HG02870 (cell line): ENCODE measurements around the gene PRR33.
"Not testable (repeated sequence)": the region's sequence is repeated elsewhere in the genome, so short reads cannot be mapped to it uniquely, and the experiment has no call there.

ENCODE experiments used
- ATAC-seq: cut with Tn5 transposase; IDR thresholded peaks from one replicate; pipeline ENCODE4 v1.9.1; 2021; ENCODE audit warnings: mild to moderate bottlenecking, moderate library complexity; ENCODE audit not compliant: unreplicated experiment

Gene PRR33

DNA sequence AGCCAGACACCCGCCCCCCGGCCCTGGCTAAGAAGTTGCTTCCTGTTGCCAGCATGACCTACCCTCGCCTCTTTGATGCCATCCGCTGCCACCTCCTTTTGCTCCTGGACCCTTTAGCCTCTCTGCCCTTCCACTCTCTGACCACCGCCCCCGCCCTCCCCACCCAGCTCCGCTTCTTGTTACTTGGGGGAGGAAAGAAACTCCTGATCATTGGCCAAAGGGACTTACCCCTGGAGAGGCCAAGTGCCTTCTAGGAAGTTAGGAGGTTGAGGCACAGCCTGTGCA, at the start of gene PRR33:
TSS of gene PRR33 (minus strand) at position 65 of the 285 bp plus-strand sequence. CDS start 1,311 bp downstream, outside the sequence.
- ATAC-seq = no peak

DNA sequence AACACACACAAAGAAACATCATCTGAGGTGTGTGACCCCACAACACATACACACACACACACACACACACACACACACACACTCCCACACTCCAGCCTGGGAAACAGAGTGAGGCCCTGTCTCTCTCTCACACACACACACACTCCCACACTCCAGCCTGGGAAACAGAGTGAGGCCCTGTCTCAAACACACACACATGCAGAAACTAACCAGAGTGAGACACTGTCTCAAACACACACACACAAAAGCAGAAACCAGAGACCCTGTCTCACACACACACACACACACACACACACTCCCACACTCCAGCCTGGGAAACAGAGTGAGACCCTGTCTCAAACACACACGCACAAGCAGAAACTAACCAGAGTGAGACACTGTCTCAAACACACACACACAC, 48.1 kb upstream of the PRR33 start:
- not testable (repeated sequence) for ATAC-seq

DNA sequence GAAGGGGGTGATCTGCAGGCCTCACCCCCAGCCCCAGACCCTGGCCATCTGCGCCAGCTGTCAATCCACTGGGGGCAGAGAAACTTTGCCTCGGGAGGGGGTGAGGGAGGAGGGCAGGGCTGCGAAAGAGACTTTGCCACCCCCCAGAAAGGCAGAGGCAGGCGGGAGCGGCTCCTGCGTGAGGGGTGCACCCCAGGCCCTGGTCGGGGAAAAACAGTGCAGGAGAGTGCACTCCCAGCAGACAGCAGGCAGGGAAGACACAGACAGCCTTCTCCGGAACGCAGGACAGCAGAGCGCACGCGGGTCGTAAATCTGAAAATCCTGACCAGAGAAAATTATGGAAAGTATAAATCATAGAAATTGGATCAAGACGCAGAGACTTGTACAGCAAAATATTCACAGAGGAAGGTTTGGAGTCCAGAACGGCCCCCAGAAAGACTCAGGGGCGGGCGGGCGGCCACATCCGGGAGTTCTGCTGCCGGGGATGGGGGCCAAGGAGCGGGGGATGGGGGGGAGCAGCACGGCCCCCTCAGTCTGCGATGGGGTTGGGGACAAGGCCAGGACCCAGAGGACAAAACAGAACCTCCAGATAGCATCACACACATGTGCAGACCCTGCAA, 47.4 kb upstream of the PRR33 start:
- ATAC-seq = no peak

DNA sequence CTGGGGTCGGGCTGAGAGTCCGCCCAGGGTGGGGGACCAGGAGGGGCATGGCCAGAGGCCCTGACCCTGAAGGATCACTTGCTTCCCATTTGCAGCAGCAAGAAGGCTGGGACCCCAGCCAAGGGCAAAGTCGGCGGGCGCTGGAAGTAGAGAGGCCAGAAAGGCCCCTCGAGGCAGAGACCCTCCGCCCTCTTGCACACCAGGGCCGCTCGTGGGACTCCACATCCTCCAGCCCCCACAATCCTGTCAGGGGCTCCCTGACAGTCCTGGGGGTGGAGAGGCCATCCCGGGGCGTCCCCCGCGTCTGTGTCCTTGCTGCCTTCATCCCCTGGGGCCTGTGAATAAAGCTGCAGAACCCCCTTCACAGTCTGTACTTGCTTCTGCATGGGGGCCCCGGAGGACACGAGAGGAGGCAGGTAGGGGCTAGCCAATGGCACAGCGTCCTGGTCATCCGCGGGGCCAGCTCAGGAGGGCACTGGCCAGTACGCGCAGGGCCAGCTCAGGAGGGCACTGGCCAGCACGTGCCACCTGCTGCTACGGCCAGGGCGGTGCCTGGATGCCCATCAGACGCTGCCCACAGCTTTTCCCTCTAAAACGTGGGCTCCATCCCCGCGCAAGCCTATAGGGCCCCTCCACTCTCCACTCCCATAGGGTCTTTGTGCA, 46.8 kb upstream of the PRR33 start:
- no peak for ATAC-seq

- ATAC-seq = no peak
Measured at GRCh38 chr11:1937616-1938342, 46.1 kb upstream of the PRR33 start.

GRCh38 chr11:1936781-1937615, 45.3 kb upstream of the PRR33 start:
- no peak for ATAC-seq

- no peak for ATAC-seq
Measured at GRCh38 chr11:1936072-1936780, 44.5 kb upstream of the PRR33 start.

GRCh38 chr11:1935156-1936071, 43.7 kb upstream of the PRR33 start:
- ATAC-seq = no peak

- no peak for ATAC-seq
Measured at GRCh38 chr11:1934335-1935155, 42.9 kb upstream of the PRR33 start.

GRCh38 chr11:1933416-1934334, 42.0 kb upstream of the PRR33 start:
- no peak for ATAC-seq

GRCh38 chr11:1932681-1933080, 41.0 kb upstream of the PRR33 start:
- ATAC-seq = no peak

GRCh38 chr11:1932105-1932480, 40.4 kb upstream of the PRR33 start:
- no peak for ATAC-seq

DNA sequence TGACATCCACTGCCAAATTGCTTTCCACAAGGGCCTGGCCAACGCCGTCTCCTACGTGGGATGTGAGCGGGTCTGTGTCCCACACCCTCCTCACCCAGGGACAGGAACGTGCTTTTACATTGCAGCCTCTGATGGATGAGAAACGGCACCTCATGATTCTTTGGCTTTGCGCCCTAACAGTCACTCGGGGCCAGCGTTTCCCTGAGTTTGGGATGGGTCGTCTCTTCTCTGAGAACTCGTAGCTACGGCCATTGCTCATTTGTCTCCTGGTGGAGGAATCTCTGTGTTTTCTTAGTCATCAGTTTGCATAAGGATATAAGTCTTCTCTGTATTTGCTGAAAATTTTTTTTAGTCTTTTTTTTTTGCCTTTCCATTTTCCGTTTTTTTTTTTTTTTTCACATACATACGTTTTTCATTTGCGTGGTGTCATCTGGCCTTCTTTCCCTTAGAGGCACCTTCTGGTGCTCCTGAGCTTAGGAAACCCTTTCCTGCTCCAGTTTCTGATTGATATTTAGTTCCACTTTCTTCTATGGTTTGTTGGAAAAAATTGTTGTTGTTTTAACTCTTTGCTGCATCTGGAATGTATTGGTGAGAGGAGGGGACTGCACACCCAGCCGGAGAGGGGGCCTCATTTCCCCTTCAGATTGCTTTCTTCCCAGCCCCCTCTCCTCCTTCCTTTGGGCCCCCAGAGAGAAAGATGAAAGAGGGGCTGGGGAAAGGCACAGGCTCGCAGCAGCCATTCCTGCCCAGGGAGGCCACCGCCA, 39.8 kb upstream of the PRR33 start:
- ATAC-seq = no peak

DNA sequence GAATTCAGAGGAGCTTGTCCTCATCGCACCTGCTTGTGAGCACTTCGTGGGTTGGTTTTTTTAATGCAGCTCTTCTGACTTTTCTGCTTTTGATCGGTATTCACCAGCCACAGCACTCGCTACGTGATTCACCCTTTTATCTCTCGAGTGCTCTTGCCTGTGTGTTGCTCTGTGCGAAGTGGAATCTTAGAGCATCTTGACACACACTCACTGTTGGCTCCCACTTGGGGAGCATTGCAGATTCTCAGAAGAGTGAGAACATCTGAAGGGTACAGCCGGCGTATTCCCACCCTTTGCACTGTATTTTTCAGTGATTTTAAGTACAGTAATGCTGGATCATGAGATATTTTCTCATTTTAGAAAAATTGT, 38.8 kb upstream of the PRR33 start:
- ATAC-seq = no peak

- ATAC-seq = no peak
Measured at GRCh38 chr11:1929621-1930461, 38.1 kb upstream of the PRR33 start.

DNA sequence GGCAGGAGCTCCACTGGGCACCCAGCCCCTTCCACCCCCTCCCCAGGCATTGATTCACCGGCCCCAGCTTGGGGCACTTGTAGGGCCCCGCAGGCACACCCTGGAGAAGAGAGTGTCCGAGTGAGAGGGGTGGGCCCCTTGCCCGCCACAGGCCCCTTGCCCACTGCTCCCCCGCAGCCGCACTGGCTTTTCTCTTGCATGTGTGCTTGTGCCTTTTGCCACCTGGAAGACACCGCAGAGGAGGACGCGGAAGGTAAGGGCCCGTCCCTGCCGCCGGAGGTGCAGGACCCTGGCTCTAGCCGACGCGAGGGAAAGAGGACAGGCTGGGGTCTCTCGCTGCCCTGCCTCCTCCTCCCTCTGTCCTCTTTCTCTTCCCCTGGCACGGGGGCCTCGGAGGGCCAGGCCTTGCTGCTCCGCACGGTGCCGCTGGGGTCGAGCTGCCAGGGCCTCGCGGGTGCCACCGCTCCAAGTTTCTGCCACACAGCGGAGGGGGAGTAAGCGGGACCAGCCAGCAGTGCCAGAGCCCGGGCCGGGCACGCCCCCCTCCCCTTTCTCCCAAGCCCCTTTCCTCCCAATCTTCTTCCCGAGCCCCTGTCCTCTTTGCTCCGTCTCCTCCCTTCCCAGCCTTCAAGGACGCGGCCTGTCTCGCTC, 37.3 kb upstream of the PRR33 start:
- no peak for ATAC-seq
